ENCODE data around the gene FBXW7. TPM values are rescaled to one million over a fixed set of nuclear protein-coding genes. Genes with fewer than 3 reads are reported as not detected.

The FBXW7 gene
- total RNA-seq, 2 experiments from 2014 or later: 35.8 to 37.8 TPM

GRCh38 chr4:152448038-152448707 is 87.7 kb downstream of the FBXW7 start:
- intact Hi-C loops (cut with micrococcal nuclease): no loop called here
- no peak for DNase-seq
- no peak overlapping the region for H3K4me3 Mint-ChIP-seq

DNA sequence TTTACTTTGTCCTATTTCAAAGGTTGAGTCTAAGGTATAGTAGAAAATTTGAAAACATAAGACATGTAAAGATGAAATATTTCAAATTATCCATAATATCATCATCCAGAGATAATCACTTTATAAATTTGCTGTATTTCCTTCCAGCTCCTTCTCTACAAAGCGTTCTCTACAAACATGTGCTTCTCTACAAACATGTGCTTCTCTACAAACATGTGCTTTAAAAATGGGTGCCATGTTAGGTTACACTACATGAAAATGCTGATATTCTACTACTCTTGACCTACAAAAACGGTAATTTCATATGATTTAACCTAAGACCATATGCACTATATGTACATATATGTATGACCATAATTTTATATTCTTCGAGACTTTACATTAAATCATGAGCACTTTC is 92.0 kb downstream of the FBXW7 start:
- Mint-ChIP-seq H3K27me3 (no peaks in the 10 kb centered on the region), H3K4me3 (no peak overlapping the region), H3K9me3 (no peaks in the 10 kb centered on the region), H3K27ac (no peak overlapping the region), H3K36me3 (peaks cover 4% of the 10 kb centered on the region), H3K4me1 (ENCODE audit: low read depth) (peaks cover 10% of the 10 kb centered on the region)
- ChIA-PET POLR2A (no interaction called here), CTCF (no interaction called here)
- no peak for DNase-seq
- intact Hi-C loops (cut with micrococcal nuclease): no loop called here

More at GRCh38 chr4:152448038-152448707, 87.7 kb downstream of the FBXW7 start:
- no peaks in the 10 kb centered on the region for H3K9me3 Mint-ChIP-seq
- no peak overlapping the region for H3K27ac Mint-ChIP-seq
- no peaks in the 10 kb centered on the region for H3K27me3 Mint-ChIP-seq
- CTCF ChIA-PET: interaction anchor here (0.7 to 3.5 kb wide), 3 partner anchors 11 to 668 kb away, joined by 3 to 12 read pairs (median 6); no protein-coding TSS in a partner anchor
- peaks cover 4% of the 10 kb centered on the region for H3K36me3 Mint-ChIP-seq
- POLR2A ChIA-PET: no interaction called here
- H3K4me1 Mint-ChIP-seq (ENCODE audit: low read depth): peaks cover 11% of the 10 kb centered on the region

DNA sequence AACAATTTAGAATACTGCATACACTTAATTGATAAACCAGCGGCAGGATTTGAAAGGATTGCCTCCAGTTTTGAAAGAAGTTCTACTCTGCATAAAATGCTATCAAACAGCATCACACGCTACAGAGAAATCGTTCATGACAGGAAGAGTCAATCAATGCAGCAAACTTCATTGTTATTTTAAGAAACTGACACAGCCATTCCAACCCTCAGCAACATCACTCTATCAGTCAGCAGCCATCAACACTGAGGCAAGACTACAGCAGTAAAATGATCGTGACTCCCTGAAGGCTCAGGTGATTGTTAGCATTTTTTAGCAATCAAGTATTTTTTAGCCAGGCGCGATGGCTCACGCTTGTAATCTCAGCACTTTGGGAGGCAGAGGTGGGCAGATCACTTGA is 98.3 kb downstream of the FBXW7 start:
- CTCF ChIA-PET: interaction anchor here (1.0 to 2.0 kb wide), 2 partner anchors 64 to 202 kb away, joined by 4 to 8 read pairs; no protein-coding TSS in a partner anchor

DNA sequence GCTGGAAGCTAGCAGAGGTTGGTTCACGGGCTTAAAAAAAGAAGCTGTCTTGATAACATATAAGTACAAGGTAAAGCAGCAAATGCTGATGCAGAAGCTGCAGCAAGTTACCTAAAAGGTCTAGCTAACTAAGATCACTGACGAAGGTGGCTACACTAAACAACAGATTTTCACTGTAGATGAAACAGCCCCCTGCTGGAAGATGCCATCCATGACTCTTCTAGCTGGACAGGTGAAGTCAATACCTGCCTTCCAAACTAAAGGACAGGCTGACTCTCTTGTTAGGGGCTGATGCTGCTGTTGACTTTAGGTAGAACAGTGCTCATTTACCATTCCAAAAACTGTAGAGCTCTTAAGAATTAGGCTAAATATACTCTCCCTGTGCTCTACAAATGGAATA is 99.5 kb downstream of the FBXW7 start:
- no peak overlapping the region for H3K4me3 Mint-ChIP-seq
- H3K27me3 Mint-ChIP-seq: no peaks in the 10 kb centered on the region
- ChIA-PET POLR2A (no interaction called here), CTCF (interaction anchor here (1.0 to 2.0 kb wide), 4 partner anchors 23 to 203 kb away, joined by 3 to 8 read pairs (median 4); no protein-coding TSS in a partner anchor)
- no peak overlapping the region for H3K27ac Mint-ChIP-seq
- H3K4me1 Mint-ChIP-seq (ENCODE audit: low read depth): peaks cover 26% of the 10 kb centered on the region
- H3K36me3 Mint-ChIP-seq: peaks cover 7% of the 10 kb centered on the region
- no peaks in the 10 kb centered on the region for H3K9me3 Mint-ChIP-seq
- intact Hi-C loops (cut with micrococcal nuclease): no loop called here
- DNase-seq: no peak

More for the DNA sequence above, 98.3 kb downstream of the FBXW7 start:
- H3K4me3 Mint-ChIP-seq: no peak overlapping the region
- intact Hi-C loops (cut with micrococcal nuclease): no loop called here
- H3K4me1 Mint-ChIP-seq (ENCODE audit: low read depth): peaks cover 18% of the 10 kb centered on the region
- H3K9me3 Mint-ChIP-seq: no peaks in the 10 kb centered on the region
- no peak overlapping the region for H3K27ac Mint-ChIP-seq
- DNase-seq: no peak
- H3K27me3 Mint-ChIP-seq: no peaks in the 10 kb centered on the region
- POLR2A ChIA-PET: no interaction called here
- peaks cover 7% of the 10 kb centered on the region for H3K36me3 Mint-ChIP-seq

- Mint-ChIP-seq H3K27me3 (no peaks in the 10 kb centered on the region), H3K9me3 (no peaks in the 10 kb centered on the region), H3K36me3 (peaks cover 9% of the 10 kb centered on the region), H3K4me1 (ENCODE audit: low read depth) (peaks cover 34% of the 10 kb centered on the region), H3K27ac (no peak overlapping the region), H3K4me3 (no peak overlapping the region)
- CTCF ChIA-PET: interaction anchor here (0.7 to 1.4 kb wide), 3 partner anchors 25 to 205 kb away, joined by 3 to 4 read pairs (median 3); no protein-coding TSS in a partner anchor
- intact Hi-C loops (cut with micrococcal nuclease): no loop called here
- no peak for DNase-seq
- POLR2A ChIA-PET: no interaction called here
These were observed 101.9 kb downstream of the FBXW7 start for GRCh38 chr4:152434011-152434410.

- H3K27ac Mint-ChIP-seq: no peak overlapping the region
- ChIA-PET POLR2A (no interaction called here), CTCF (interaction anchor here (1.2 kb wide), 1 partner anchor 23 kb away, joined by 3 read pairs; no protein-coding TSS in a partner anchor)
- H3K9me3 Mint-ChIP-seq: no peaks in the 10 kb centered on the region
- intact Hi-C loops (cut with micrococcal nuclease): no loop called here
- no peak overlapping the region for H3K4me3 Mint-ChIP-seq
- no peaks in the 10 kb centered on the region for H3K27me3 Mint-ChIP-seq
- H3K4me1 Mint-ChIP-seq (ENCODE audit: low read depth): peaks cover 37% of the 10 kb centered on the region
- peaks cover 3% of the 10 kb centered on the region for H3K36me3 Mint-ChIP-seq
- no peak for DNase-seq
These were observed 104.1 kb downstream of the FBXW7 start for GRCh38 chr4:152431784-152432183.

- Mint-ChIP-seq H3K4me3 (no peak overlapping the region), H3K36me3 (peaks cover 7% of the 10 kb centered on the region), H3K27me3 (no peaks in the 10 kb centered on the region), H3K27ac (no peak overlapping the region), H3K9me3 (no peaks in the 10 kb centered on the region), H3K4me1 (ENCODE audit: low read depth) (peaks cover 34% of the 10 kb centered on the region)
- no peak for DNase-seq
- ChIA-PET POLR2A (no interaction called here), CTCF (interaction anchor here (0.7 to 1.2 kb wide), 2 partner anchors 22 to 211 kb away, joined by 3 read pairs; no protein-coding TSS in a partner anchor)
- intact Hi-C loops (cut with micrococcal nuclease): no loop called here
These were observed 104.6 kb downstream of the FBXW7 start for GRCh38 chr4:152431291-152431690.

- Mint-ChIP-seq H3K4me3 (no peak overlapping the region), H3K4me1 (ENCODE audit: low read depth) (peaks cover 30% of the 10 kb centered on the region), H3K27me3 (no peaks in the 10 kb centered on the region), H3K9me3 (no peaks in the 10 kb centered on the region), H3K27ac (no peak overlapping the region), H3K36me3 (peaks cover 7% of the 10 kb centered on the region)
- DNase-seq: no peak
- intact Hi-C loops (cut with micrococcal nuclease): no loop called here
- CTCF ChIA-PET: no interaction called here
- POLR2A ChIA-PET: no interaction called here
These were observed 105.4 kb downstream of the FBXW7 start for GRCh38 chr4:152430507-152430906.

DNA sequence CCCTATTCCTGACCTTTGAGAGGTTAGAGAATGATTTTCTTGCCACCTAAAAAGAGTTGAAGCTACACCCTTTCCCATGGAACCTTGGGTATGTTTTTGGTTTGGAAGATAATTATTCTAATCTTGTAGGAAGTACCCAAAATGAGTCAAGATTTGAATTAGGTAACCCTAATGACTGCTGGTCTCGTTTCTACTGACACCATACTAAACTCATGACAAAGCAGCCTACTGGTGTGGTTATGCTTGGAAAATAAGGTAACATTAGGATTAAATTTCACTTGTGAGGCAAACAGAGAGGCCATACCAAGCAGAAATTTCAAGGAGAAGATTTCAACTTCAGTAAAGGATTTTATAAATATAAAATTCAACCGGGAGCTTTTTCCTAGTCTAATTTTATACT is 107.9 kb downstream of the FBXW7 start:
- H3K4me3 Mint-ChIP-seq: no peak overlapping the region
- peaks cover 32% of the 10 kb centered on the region for H3K4me1 Mint-ChIP-seq (ENCODE audit: low read depth)
- no peak for DNase-seq
- H3K27me3 Mint-ChIP-seq: no peaks in the 10 kb centered on the region
- CTCF ChIA-PET: interaction anchor here (1.0 kb wide), 2 partner anchors 14 to 19 kb away, joined by 3 read pairs; no protein-coding TSS in a partner anchor
- intact Hi-C loops (cut with micrococcal nuclease): no loop called here
- peaks cover 7% of the 10 kb centered on the region for H3K36me3 Mint-ChIP-seq
- H3K9me3 Mint-ChIP-seq: no peaks in the 10 kb centered on the region
- POLR2A ChIA-PET: no interaction called here
- H3K27ac Mint-ChIP-seq: no peak overlapping the region

- Mint-ChIP-seq H3K27me3 (no peaks in the 10 kb centered on the region), H3K4me1 (ENCODE audit: low read depth) (peaks cover 30% of the 10 kb centered on the region), H3K9me3 (no peaks in the 10 kb centered on the region), H3K4me3 (no peak overlapping the region), H3K36me3 (peaks cover 7% of the 10 kb centered on the region), H3K27ac (no peak overlapping the region)
- DNase-seq: no peak
- POLR2A ChIA-PET: no interaction called here
- CTCF ChIA-PET: interaction anchor here (1.7 kb wide), 1 partner anchor 16 kb away, joined by 5 read pairs; no protein-coding TSS in a partner anchor
- intact Hi-C loops (cut with micrococcal nuclease): no loop called here
These were observed 110.9 kb downstream of the FBXW7 start for GRCh38 chr4:152424977-152425376.

DNA sequence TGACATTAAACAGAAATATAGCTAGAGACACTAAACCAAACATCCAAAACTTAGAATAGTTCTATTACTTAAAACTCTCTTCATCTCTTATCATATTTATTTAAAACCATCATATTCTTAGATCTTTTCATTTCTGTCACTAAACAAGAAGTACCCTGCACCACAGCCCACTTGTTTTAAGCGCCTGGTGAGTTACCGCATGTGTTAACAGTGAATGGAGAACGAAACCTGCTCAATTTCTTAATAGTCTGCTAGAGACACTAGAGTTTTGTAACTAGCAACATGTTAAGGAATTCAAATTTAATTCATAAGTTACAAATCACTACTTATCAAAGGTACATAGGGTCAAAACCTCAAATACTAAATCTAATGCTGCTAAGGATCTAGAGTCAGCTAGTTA is 111.5 kb downstream of the FBXW7 start:
- Mint-ChIP-seq H3K27me3 (no peaks in the 10 kb centered on the region), H3K27ac (no peak overlapping the region), H3K9me3 (no peaks in the 10 kb centered on the region), H3K4me3 (no peak overlapping the region), H3K4me1 (ENCODE audit: low read depth) (peaks cover 32% of the 10 kb centered on the region), H3K36me3 (peaks cover 6% of the 10 kb centered on the region)
- no peak for DNase-seq
- POLR2A ChIA-PET: no interaction called here
- intact Hi-C loops (cut with micrococcal nuclease): no loop called here
- CTCF ChIA-PET: interaction anchor here (1.7 kb wide), 1 partner anchor 16 kb away, joined by 5 read pairs; no protein-coding TSS in a partner anchor

GRCh38 chr4:152422817-152423320 is 113.0 kb downstream of the FBXW7 start:
- Mint-ChIP-seq H3K27ac (no peak overlapping the region), H3K4me3 (no peak overlapping the region), H3K4me1 (ENCODE audit: low read depth) (peaks cover 36% of the 10 kb centered on the region), H3K27me3 (no peaks in the 10 kb centered on the region), H3K9me3 (no peaks in the 10 kb centered on the region), H3K36me3 (peaks cover 5% of the 10 kb centered on the region)
- POLR2A ChIA-PET: no interaction called here
- CTCF ChIA-PET: no interaction called here
- DNase-seq: no peak
- intact Hi-C loops (cut with micrococcal nuclease): no loop called here
